CD4-positive, alpha-beta T cell treated with Interleukin-6 for 4 hours (primary cell): ENCODE data around the gene PTPRT.
"Not testable (repeated sequence)": the region's sequence is repeated elsewhere in the genome, so short reads cannot be mapped to it uniquely, and the experiment has no call there.

Experiments
- DNase-seq: peaks from one replicate; pipeline ENCODE4 v3.0.0-alpha.2; 2020; ENCODE audit warnings: mixed read lengths

The PTPRT gene

DNA sequence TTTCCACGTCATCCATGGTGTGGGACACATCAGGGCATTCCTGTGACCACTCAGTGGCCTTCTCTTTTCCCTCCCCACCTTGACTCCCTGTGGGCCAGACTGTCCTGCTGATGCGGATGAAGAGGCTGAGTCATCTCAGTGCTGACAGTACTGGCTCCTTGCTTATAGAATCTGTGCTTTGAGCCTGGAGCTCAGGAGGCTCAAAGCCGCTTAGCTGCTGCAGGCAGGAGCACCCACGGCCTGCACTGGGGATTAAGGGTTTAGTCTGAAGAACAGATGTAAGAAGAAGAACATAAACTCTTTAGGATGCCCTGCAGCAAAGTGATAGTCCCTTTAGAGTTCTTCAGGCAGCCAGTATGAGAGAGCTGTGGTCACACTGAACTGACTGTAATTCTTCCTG, 929.5 kb downstream of the PTPRT start:
- no peak for DNase-seq

DNA sequence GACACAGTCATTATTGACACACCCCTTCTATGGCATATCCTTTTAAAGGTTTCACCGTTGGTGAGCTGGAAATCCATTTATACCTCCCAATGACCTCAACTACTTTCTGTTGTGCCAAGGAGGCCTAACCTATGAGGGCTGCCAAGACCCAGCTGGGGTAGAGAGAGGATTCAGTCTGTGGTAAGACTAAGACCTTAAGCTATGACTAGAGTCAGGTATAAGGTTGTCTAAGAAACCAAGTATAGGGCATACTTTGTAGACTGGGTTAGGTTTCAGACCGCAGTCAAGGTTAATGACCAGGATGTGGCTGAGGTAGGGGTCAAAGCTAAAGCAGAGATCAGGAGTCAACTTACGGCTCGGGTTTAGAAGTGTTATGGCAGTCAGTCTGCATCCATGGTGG, 930.3 kb downstream of the PTPRT start:
- DNase-seq, result no peak

DNA sequence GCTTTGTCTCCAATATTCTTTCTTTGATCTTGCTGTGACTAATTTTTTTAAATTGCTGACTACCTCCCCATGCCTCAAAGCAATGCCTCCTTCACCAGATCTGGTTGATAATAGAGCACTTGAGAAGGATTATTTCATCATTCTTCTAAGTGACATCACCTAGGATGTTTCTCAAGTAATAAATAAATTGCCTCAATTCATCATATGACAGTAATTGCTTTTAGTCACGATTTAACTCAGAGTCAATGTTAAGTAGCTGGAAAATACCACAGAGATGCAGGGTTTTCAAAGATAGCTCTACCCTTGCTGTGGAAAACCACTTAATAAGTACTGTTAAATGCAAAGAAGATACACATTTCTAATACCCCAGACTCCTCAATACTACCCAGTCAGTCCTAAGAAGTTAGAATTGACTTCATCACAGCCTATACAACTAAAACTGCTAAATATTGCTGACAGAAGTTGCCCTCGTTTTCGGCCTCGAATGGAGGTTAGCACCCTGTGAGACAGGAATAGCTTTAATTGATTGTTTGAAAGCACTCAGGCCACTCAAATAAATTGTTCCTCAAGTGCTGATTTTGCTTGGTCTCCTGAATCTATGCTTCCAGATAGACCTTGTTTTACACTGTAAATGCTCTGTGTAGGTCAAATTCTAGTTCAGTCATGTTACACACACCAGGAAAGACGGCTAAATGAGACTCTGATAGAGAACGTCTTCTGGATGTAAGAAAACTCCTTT, 931.0 kb downstream of the PTPRT start:
- no peak for DNase-seq

DNA sequence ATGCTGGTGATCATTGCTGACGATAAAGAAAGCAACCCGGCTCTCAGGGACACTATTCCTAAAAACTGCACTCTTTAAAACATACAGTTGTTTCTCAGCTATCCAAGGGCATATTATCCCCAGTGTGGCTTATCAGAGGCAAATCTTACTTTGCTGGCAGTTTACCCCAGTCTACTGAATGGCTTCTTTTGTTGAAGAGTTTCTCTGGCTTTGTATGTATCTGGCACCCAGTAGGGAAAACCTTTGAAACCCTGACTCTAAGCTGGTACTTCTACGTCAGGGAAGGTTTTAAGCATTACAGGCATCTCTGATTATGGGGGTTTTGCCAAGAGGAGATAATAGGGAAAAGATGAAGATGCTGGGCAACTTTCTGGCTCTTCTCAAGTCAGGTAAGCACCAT, 933.9 kb downstream of the PTPRT start:
- DNase-seq, result no peak

DNA sequence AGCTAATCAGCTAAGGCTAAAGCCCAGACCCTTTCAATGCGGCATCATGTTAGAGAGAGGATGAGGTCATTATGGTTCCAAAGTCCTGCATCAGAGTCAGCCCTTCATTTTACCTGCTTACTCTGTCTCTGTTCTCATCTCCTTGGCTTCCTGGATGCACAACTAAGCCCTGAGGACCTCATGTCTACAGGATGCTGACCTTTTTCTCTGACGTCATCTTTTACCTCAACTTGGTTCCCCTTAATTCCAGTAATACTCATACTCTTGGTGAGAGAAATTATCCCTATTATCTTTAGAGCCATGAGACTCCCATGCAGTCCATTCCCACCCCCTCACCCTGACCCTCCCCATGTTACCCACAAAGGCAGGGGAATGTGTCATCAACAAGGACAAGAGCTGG, 935.0 kb downstream of the PTPRT start:
- DNase-seq, result no peak

DNA sequence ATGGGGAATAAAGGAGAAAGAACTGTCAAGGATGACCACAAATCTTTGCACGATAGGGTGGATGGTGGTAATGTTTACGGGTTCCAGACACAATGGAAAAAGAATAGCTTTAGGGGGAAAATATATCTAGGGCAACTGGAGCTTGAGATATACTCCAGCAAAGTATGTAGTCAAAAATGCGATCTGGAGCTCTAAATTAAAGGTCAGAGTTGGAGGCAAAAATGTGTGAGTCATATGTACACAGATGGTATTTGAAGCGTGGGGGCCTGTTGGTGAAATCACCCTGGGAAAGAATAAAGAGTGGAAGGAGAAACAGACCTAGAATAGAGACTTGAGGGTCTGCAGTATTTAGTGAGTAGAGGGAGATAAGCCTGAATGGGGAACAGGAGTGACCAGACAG, 937.6 kb downstream of the PTPRT start:
- no peak for DNase-seq

DNA sequence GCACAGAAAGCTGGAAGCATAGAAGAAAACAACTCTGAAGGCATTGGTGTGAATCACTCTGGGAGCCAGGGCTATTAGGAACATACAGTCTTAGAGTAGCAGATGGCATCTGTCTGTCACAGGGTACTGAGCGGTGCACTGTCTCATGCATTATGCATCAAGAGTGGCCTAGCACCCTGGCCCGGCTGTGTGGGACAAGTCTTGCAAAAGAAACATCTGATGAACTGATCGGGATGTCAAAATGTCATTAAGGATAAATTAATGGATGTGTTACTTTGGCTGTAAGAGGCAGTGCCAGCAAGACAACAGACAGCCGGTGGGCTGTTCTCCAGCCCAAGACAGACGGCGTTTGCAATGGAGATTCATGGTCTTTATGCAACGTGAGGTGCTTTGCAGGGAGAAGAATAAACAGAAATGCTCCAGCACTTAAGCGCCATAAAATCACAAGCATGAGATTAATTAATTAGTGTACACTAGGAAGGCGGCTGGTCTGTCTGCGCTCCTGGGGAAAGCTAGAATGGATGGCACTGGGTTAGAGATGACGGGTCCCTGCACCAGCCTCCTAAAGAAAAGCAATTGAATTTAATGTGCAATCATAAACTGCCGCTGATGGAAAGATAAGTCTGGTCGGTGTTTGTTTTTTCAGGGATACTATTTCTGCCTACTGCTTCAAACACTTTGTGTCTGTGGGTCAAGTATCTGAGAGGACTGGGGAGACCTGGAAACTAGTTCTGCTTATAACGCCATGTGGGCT, 970.9 kb downstream of the PTPRT start:
- DNase-seq, result no peak

DNA sequence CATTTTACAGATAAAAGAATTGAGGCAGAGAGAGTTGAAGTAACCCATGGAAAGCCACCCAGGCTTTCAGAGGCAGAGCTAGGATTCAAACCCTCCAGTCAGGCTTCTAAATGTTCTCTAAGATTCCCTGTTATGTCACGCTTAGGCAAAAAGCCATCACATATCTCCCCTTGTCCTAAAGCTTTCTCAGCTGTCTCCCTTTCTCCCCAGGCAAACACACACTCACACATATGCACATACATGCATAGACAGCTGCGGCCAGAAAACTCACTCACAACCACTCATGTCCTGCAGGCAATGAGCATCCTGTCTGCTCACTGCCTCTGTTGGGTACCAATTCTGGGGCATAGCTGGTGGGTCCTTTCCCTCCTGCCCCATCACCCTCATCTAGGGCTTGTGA, 975.6 kb downstream of the PTPRT start:
- no peak for DNase-seq

DNA sequence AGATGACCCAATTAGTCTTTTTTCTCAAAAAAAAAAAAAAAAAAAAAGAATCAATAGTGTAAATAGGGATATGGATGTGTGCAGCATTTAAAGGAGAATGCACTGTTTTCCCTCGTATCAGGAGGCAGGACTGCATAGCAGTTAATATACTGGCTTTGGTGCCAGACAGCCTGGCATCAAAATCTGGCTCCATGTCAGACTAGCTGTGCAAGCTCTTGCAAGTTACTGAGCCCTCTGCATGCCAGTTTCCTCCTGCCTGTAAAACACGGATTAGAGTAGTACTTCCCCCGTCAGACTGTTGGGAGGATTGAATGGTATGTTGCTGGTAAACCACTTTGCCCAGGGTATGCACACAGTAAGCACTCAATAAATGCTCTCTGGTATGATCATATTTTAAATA, 977.3 kb downstream of the PTPRT start:
- DNase-seq, result no peak

DNA sequence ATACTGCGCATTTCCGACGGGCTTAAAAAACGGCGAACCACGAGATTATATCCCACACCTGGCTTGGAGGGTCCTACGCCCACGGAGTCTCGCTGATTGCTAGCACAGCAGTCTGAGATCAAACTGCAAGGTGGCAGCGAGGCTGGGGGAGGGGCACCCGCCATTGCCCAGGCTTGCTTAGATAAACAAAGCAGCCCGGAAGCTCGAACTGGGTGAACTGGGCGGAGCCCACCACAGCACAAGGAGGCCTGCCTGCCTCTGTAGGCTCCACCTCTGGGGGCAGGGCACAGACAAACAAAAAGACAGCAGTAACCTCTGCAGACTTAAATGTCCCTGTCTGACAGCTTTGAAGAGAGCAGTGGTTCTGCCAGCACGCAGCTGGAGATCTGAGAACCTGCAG, 983.1 kb downstream of the PTPRT start:
- not testable (repeated sequence) for DNase-seq

DNA sequence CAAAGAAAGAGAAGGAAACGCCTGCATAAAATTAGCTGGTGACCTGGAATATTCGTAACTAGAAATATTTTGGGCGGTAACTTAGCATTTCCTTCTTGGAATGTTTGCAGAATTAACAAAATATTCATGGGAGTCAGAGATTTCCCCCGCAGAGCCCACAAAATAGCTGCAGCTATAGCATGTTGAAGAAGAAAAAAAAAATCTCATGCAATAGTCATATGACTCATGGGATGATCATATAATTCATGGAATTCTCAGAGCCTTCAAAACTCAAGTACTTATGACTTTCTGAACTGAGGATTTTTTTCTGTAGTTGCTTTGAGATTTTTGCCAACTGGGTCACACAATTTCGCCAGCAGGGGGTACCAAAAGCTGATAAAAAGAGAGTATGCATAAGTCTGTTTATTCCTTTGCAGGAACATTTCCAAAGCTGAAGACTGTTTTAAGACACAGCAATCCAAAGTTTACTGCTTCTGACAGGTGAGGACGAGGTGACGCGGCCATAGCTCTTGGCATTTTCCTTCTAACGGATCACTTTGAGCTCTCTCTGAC, 985.5 kb downstream of the PTPRT start:
- no peak for DNase-seq

DNA sequence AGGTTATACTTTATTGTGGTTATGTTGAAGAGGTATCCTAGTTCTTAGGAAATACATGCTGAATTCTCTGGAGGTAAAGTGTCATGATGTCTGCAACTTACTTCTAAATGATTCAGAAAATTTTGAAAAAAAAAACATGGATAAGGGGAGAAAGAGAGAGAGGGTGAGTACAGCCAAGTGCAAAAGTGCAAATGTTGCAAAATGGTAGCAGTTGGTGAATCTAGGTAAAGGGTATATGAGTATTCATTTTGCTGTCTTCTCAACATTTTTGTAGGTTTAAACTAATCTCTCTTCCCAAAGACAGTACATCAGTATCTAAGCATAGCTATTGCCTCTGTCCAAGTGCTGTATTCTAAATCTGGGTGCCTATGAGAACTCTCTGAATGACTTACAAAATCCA, 992.1 kb downstream of the PTPRT start:
- no peak for DNase-seq

DNA sequence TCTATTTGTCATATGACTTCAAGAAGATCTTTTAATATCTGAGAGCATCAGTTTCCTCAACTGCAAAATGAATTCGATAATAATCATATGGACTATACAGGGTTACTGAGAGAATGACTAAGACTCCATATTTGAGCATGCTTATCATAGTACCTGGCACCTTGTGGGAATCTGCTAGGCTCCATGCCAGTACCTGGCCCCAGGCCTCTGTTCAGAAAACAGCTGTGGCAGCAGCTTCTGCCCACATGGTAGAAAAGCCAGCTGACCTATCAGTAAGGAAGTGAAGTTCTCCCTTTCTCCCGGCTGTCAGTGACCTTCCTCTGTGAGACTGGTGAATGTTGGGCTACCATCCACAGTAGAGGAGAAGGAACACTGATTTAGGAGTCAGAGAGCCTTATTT, 996.6 kb downstream of the PTPRT start:
- DNase-seq, result no peak

DNA sequence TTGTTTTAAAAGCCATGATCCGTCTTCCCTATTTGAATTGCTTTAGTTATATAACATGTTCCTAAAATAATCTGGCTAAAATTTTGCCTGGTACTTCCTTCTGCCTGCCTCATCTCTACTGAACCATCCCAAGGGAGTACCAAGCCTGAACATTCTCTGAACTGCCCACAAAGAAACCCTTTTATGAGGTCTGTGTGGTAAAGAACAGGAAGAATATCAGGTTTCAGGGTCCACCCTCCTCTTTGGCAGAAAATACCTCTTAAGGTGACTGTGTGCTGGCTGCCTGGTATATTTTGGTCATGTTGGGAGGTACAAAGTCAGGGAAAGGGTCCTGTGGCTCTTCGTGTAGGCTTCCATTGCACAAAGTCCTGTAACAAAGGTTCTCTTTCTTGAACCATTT, 997.4 kb downstream of the PTPRT start:
- DNase-seq, result no peak

DNA sequence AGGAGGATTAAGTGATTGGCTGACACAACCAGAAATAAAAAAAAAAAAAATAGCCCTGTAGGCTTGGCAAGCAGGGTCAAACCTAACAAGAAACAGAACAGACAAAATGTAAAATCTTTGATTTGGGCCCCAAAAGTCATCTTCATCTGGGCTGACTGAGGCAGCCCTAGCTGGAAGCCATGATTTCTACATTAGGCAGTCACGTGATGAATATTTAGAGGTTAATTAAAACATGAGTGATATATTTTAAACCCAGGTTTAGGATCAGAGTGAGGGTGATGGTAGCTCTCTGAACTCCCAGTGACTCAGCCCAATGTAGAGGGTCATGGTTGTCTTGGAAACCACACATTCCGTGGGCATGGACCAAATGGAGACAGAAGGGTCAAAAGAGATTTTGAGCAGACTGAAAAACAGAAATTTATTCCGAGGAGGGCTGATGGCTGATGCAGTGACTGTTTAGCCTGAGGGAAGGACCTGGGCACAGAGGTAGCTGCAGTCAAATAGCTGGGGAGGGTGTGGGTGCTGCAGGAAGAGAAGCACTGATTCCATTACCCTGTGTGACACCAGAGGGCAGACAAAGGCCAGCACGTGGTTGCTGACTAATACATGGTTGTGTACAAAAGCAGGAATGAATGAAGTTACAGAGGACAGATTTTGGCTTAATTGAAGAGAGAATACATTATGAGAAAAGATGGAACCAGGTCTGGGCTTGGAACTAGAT, 998.4 kb downstream of the PTPRT start:
- DNase-seq, result no peak

DNA sequence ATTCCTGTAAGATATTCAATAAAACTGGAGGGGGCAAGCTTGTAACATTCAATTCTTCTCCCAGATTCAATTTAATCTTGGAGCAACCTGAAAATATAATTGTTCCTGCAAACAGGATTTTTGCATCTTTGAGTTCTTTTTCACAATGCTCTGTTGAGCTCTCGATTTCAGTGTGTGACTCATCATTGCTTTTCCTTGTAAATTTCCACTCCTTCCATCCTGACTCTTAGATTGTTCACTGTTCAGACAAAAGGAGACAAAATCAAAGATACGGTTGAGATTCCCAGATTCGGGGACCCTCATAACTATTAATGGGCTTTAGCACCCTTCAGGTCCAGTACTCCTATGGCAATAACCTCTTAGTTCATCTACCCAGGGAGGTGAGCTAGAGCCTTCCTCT, 999.6 kb downstream of the PTPRT start:
- no peak for DNase-seq

DNA sequence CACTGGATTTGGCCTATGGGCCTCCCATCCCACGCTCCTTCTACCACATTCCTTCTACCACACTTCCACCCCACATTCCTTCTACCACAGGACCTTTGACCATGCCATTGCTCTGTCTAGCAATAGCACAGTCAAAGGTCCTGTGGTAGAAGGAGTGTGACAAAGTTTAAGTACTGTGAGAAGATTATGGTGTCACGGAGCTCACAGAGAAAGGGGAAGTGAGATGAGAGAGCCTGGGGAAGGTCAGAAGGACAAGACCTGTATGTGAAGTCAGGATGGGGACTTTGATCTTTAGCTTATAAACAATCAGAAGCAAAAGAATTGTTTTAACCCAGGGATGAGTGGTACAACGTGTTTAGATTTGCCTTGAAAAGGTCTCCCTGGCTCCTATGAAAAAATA, 1003.4 kb downstream of the PTPRT start:
- no peak for DNase-seq

DNA sequence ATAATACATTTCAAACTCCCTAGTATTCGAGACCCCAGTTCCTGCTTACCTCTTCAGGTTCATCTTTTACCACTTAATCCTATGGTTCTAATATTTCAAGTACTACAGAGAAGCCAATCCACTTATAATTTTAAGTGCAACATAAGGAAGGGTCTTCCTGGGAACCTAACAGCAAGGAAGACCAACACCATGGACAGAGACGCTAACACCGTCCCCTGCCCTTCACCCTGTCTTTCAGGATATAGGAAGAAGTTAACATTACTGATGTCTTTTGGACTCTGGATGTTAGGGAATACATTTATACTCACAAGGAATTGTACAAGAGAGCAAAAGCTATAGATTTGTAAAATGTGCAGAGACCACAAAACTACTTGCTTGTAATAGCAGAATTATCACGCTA, 1006.6 kb downstream of the PTPRT start:
- no peak for DNase-seq

DNA sequence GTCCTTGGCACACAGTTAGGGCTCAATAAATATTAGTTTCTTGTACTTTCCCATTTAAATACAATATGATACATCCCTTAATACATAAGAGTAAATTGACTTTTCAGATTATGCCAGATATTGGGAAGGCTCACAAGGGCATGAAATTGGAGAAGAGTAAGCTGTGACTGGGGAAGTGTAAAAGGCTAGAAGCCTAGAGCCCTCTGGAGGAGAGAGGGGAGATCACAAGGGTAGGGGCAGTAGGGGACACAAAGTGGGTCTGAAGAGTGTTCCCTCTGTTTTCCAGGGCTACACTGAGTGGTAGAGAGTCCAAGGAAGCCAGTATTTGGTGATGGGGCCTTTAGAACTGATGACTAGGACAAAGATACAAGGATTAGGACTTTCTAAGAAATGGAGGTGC, 1008.6 kb downstream of the PTPRT start:
- no peak for DNase-seq

DNA sequence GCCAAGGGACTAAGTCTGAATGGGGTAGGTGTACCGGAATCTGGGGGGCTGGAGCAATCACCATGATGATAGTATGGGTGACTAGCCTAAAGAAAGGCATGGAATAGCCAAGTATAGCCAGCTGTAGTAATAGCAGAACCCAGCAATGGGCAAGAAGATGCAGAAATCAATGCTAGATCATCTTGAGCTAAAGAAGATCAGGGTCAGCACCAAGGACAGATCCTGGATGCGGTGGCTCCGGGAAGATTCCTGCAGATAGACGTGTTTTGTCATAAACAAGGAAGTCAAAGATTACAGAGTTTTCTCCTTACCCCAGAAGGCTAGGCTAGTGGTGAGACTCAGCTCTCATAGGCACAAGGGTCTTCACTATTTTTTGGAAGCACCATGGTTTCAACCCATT, 1009.9 kb downstream of the PTPRT start:
- DNase-seq, result no peak

DNA sequence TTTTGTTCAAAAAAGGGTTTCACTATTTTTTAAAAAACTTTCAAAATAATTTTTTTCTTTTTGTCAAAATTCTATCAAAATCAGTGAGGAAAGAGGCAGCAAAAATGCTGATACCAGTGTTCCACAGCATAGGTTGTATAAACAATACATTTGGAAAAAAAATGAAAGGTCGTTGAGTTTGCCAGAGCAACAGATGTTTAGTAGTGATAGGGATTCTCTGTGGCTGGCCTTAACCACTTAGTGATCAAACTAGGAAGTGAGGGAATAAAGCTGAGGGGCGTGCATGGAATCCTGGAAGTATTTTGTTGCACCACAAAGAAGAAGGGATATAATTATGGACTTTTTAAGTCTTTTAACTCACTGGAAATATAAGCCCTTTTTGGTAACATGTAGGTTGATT, 1016.3 kb downstream of the PTPRT start:
- DNase-seq, result no peak

DNA sequence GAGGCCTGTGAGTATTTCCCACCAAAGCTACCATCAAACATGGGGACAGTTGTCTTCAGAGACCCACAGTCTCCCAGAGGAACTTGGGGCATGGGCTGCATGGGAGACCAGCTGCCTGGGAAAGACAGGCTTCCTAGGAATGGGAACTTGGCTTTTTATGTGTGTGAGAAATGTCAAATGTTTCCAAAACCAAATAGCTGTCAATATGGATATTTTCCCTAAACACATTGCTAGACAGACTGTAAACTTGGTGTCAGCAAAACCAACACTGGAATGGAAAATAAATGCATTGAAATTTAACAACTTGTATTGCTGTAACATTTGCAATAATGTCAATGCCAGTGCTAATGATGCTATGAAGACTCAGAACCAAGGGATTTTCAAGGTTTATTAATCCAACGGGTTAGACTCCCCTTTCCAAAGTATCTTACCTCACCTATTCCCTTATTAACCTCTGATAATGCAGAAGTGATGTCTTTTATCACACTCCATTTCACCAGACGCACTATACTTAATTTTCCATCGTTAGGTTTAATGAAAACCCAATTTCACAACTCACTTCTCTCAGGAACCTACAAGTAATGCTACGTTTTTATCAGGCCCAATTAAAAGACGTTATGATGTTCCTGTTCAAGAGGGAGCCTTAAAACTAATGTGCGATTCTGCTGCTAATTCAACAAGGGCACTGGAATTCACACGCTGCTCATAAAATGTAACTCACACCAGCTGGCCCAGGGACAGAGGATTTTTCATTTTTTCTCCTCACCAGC, 1025.4 kb downstream of the PTPRT start:
- no peak for DNase-seq

DNA sequence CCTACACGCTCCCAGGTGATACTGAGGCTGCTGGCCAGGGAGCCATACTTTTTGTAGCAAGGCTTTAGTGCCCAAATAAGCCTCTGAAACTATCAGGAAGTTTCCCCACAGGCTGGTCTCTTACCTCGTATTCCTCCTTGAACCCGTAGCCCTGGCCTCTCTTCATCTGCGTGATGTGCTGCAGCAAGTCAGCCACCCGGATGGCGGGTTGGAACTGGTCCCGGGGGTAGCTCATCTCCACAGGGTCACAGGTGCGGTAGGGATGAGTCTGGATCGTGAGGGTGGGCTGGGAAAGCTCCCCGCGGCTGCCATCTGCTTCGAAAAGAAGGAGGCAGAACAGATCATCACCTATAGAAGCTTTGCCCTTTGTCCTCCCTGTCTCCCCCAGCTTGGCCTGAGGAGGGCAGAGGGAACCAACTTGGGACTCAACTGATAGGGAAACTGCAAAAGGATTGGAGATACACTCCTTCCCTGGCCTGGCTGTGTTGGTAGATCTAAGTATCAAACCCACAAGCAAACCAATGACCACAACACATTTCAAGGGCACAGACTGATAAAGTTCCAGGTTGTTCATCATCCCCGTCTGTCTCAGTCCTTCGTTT, 1028.4 kb downstream of the PTPRT start:
- no peak for DNase-seq
